HepG2 (cell line): ENCODE results near the gene TRMT112. TPM values are rescaled to one million over a fixed set of nuclear protein-coding genes. Genes with fewer than 3 reads are reported as not detected.
A peak's percentile ranks its signal among the peaks of the same experiment; 100 is the strongest.

ENCODE experiments used
- AHR ChIP-seq: IDR thresholded peaks from 2 replicates; pipeline ENCODE4 v1.6.1; 2018; ENCODE audit warnings: missing genetic modification reagents, missing compliant biosample characterization
- GABPB1 ChIP-seq: IDR thresholded peaks from 2 replicates; pipeline ENCODE4 v1.6.1; 2016; ENCODE audit warnings: mild to moderate bottlenecking, missing genetic modification reagents, moderate library complexity, missing compliant biosample characterization
- KAT2B ChIP-seq: fragments of 150-350 bp; IDR thresholded peaks from 2 replicates; pipeline ENCODE4 v1.6.1; 2014; ENCODE audit warnings: low read depth, low read length, borderline replicate concordance
- SAFB2 ChIP-seq: sonication (generic); formaldehyde crosslinking; IDR thresholded peaks from 2 replicates; pipeline ENCODE4 v1.5.1; 2020; ENCODE audit warnings: missing genetic modification reagents, low read depth, mild to moderate bottlenecking, borderline replicate concordance
- SETDB1 ChIP-seq: sonication (generic); formaldehyde crosslinking; IDR thresholded peaks from 2 replicates; pipeline ENCODE4 v1.5.1; 2020; ENCODE audit warnings: missing genetic modification reagents, mild to moderate bottlenecking, borderline replicate concordance
- STAG1 ChIP-seq: sonication (generic); formaldehyde crosslinking; IDR thresholded peaks from 2 replicates; pipeline ENCODE4 v1.4.0; 2020; ENCODE audit warnings: missing genetic modification reagents
- TBX2 ChIP-seq: sonication (generic); formaldehyde crosslinking; IDR thresholded peaks from 2 replicates; pipeline ENCODE4 v1.5.0; 2020; ENCODE audit warnings: missing genetic modification reagents, mild to moderate bottlenecking, borderline replicate concordance
- ZBTB21 ChIP-seq: sonication (generic); formaldehyde crosslinking; IDR thresholded peaks from 2 replicates; pipeline ENCODE4 v1.4.0; 2020; ENCODE audit warnings: missing genetic modification reagents
- ZFP41 ChIP-seq: sonication (generic); formaldehyde crosslinking; IDR thresholded peaks from 2 replicates; pipeline ENCODE4 v1.4.0; 2020; ENCODE audit warnings: mild to moderate bottlenecking, missing genetic modification reagents, borderline replicate concordance
- ZNF615 ChIP-seq: sonication (generic); formaldehyde crosslinking; IDR thresholded peaks from 2 replicates; pipeline ENCODE4 v1.5.0; 2020; ENCODE audit warnings: mild to moderate bottlenecking, missing genetic modification reagents, borderline replicate concordance
- ZNF749 ChIP-seq: sonication (generic); formaldehyde crosslinking; IDR thresholded peaks from 2 replicates; pipeline ENCODE4 v1.8.0; 2022; ENCODE audit warnings: mild to moderate bottlenecking, missing genetic modification reagents, moderate library complexity, borderline replicate concordance
- ZNF788 ChIP-seq: sonication (generic); formaldehyde crosslinking; IDR thresholded peaks from 2 replicates; pipeline ENCODE4 v1.5.0; 2020; ENCODE audit warnings: mild to moderate bottlenecking, missing genetic modification reagents, borderline replicate concordance
- polyA plus RNA-seq, 8 experiments: library from polyadenylated mRNA; depleted of rRNA in 3 of 8; stranded (reverse) in 7 of 8; unstranded in 1 of 8; fragments of >200 nt; fragmentation: Illumina TruSeq in 4 of 8; extraction: Trizol in 4 of 8; gene quantifications; 2 replicates each; pipeline versions ENCODE4 v1.2.1 to v1.2.3, GENCODE V29; 2011 to 2016; ENCODE audit warnings: low read depth in 4 of 8, missing spikeins in 1 of 8, mixed read lengths in 1 of 8; ENCODE audit not compliant: insufficient read depth in 1 of 8
- total RNA-seq, 5 experiments: library from RNA; depleted of rRNA; stranded (reverse); fragments of >200 nt; fragmentation: Illumina TruSeq; extraction: Trizol; gene quantifications; 2 replicates each; pipeline ENCODE4 v1.2.3, GENCODE V29; 2016; ENCODE audit warnings: low read depth in 1 of 5
- TF ChIP-seq, protein P1 (sequence below): sonication (generic); formaldehyde crosslinking; IDR thresholded peaks from 2 replicates; pipeline ENCODE4 v1.4.0; 2020; ENCODE audit warnings: missing genetic modification reagents
- TF ChIP-seq, protein P2 (sequence below): sonication (generic); formaldehyde crosslinking; IDR thresholded peaks from 2 replicates; pipeline ENCODE4 v1.4.0; 2020; ENCODE audit warnings: mild to moderate bottlenecking, missing genetic modification reagents
- TF ChIP-seq, protein P3 (sequence below): sonication (generic); formaldehyde crosslinking; IDR thresholded peaks from 2 replicates; pipeline ENCODE4 v1.5.0; 2020; ENCODE audit warnings: missing genetic modification reagents
- TF ChIP-seq, protein P4 (sequence below): sonication (generic); formaldehyde crosslinking; IDR thresholded peaks from 2 replicates; pipeline ENCODE4 v1.4.0; 2020; ENCODE audit warnings: missing genetic modification reagents, borderline replicate concordance

The TRMT112 gene
- total and polyA plus RNA-seq, 2 of the 13 experiments (the other 11 are each of a cell fraction or from before 2014, with no cell fraction given), result 186 to 409 TPM

DNA sequence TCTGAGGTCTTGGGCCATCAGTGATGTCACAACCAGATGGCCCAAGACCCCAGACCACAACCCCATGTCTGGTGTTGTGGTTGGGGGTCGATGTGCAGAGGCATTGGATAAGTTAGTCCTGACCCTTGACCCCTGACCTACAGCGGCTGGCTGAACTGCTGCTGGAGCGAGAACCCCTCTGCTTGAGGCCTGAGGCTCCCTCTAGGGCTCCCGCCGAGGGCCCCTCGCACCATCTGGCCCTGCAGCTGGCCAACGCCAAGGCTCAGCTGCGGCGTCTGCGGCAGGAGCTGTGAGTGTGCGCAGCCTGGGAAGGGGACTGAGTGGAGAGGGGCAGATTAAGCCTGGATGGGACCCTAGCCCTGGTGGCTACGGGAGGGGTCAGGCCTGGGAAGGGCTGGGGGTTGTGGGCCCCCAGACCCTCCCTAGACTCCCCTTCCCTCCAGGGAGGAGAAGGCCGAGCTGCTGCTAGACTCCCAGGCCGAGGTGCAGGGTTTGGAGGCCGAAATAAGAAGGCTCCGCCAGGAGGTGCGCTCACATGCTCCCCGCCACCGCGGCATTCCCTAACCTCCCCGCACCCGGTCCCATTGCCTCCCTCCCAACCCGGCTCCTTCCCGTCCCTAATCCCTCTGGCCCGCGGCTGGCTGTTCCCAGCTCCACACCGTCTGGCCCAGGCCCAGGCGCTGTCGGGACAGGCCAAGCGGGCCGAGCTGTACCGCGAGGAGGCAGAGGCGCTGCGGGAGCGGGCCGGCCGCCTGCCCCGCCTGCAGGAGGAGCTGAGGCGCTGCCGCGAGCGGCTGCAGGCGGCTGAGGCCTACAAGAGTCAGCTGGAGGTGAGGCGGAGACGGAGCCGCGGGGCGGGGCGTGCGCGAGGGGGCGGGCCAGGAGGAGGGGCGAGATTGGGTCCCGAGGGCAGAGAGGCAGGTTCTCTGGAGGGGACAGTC, 24.8 kb upstream of the TRMT112 start (continued):
- TF ChIP-seq, protein P1, sequence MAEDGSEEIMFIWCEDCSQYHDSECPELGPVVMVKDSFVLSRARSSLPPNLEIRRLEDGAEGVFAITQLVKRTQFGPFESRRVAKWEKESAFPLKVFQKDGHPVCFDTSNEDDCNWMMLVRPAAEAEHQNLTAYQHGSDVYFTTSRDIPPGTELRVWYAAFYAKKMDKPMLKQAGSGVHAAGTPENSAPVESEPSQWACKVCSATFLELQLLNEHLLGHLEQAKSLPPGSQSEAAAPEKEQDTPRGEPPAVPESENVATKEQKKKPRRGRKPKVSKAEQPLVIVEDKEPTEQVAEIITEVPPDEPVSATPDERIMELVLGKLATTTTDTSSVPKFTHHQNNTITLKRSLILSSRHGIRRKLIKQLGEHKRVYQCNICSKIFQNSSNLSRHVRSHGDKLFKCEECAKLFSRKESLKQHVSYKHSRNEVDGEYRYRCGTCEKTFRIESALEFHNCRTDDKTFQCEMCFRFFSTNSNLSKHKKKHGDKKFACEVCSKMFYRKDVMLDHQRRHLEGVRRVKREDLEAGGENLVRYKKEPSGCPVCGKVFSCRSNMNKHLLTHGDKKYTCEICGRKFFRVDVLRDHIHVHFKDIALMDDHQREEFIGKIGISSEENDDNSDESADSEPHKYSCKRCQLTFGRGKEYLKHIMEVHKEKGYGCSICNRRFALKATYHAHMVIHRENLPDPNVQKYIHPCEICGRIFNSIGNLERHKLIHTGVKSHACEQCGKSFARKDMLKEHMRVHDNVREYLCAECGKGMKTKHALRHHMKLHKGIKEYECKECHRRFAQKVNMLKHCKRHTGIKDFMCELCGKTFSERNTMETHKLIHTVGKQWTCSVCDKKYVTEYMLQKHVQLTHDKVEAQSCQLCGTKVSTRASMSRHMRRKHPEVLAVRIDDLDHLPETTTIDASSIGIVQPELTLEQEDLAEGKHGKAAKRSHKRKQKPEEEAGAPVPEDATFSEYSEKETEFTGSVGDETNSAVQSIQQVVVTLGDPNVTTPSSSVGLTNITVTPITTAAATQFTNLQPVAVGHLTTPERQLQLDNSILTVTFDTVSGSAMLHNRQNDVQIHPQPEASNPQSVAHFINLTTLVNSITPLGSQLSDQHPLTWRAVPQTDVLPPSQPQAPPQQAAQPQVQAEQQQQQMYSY (CRISPR knock-in tag), result no peak
- no peak for TF ChIP-seq SETDB1 (CRISPR knock-in tag)
- TF ChIP-seq KAT2B, result no peak
- TF ChIP-seq SAFB2 (CRISPR knock-in tag), result no peak
- no peak for TF ChIP-seq ZNF749 (CRISPR knock-in tag)
- no peak for TF ChIP-seq ZNF788 (CRISPR knock-in tag)
- TF ChIP-seq TBX2 (CRISPR knock-in tag), result 0 out of 2 replicates have a peak, but pooled peaks have one; percentile 32
- no peak for TF ChIP-seq ZFP41 (CRISPR knock-in tag)
- TF ChIP-seq ZNF615, result no peak
- 0 out of 2 replicates have a peak, but pooled peaks have one; percentile 53 for TF ChIP-seq AHR (CRISPR knock-in tag)
- TF ChIP-seq ZBTB21 (CRISPR knock-in tag), result no peak
- TF ChIP-seq, protein P2, sequence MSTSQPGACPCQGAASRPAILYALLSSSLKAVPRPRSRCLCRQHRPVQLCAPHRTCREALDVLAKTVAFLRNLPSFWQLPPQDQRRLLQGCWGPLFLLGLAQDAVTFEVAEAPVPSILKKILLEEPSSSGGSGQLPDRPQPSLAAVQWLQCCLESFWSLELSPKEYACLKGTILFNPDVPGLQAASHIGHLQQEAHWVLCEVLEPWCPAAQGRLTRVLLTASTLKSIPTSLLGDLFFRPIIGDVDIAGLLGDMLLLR (CRISPR knock-in tag), result no peak
- peak; percentile 23; the same call in 1 of the 2 replicates for TF ChIP-seq STAG1 (CRISPR knock-in tag)
- TF ChIP-seq, protein P3, sequence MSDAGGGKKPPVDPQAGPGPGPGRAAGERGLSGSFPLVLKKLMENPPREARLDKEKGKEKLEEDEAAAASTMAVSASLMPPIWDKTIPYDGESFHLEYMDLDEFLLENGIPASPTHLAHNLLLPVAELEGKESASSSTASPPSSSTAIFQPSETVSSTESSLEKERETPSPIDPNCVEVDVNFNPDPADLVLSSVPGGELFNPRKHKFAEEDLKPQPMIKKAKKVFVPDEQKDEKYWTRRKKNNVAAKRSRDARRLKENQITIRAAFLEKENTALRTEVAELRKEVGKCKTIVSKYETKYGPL, result no peak
- TF ChIP-seq, protein P4, sequence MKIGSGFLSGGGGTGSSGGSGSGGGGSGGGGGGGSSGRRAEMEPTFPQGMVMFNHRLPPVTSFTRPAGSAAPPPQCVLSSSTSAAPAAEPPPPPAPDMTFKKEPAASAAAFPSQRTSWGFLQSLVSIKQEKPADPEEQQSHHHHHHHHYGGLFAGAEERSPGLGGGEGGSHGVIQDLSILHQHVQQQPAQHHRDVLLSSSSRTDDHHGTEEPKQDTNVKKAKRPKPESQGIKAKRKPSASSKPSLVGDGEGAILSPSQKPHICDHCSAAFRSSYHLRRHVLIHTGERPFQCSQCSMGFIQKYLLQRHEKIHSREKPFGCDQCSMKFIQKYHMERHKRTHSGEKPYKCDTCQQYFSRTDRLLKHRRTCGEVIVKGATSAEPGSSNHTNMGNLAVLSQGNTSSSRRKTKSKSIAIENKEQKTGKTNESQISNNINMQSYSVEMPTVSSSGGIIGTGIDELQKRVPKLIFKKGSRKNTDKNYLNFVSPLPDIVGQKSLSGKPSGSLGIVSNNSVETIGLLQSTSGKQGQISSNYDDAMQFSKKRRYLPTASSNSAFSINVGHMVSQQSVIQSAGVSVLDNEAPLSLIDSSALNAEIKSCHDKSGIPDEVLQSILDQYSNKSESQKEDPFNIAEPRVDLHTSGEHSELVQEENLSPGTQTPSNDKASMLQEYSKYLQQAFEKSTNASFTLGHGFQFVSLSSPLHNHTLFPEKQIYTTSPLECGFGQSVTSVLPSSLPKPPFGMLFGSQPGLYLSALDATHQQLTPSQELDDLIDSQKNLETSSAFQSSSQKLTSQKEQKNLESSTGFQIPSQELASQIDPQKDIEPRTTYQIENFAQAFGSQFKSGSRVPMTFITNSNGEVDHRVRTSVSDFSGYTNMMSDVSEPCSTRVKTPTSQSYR, result no peak
- TF ChIP-seq GABPB1 (CRISPR knock-in tag), result peak; percentile 45; the same call in 1 of the 2 replicates
